HCT116 (cell line): Measurements from ENCODE around the gene FGGY. TPM values are rescaled to one million over a fixed set of nuclear protein-coding genes. Genes with fewer than 3 reads are reported as not detected.

Source experiments
- ATAC-seq: fragments of 200-7000 bp; cut with Tn5 transposase; 2 replicates; pipeline ENCODE4 v1.9.1; 2020; ENCODE audit warnings: mild to moderate bottlenecking, moderate library complexity
- BruUV-seq: library from RNA; stranded (reverse); fragments of 400-500 nt; replicated peaks from 2 replicates; lab custom pipeline; 2021; lab: Mats Ljungman, UMichigan
- CTCF ChIA-PET: fragments of 300-600 bp; sonication (Branson Sonifier 250); formaldehyde crosslinking; loops from one replicate; lab custom pipeline; 2021; ENCODE audit warnings: antibody characterized with exemption; lab: Charles Lee
- POLR2A ChIA-PET: fragments of 300-600, 350-600 bp; sonication (Branson Sonifier 250); formaldehyde crosslinking; loops from one replicate; lab custom pipeline; 2021; ENCODE audit warnings: antibody characterized with exemption; lab: Charles Lee
- RAD21 ChIA-PET, 2 experiments: fragments of 300-600 bp; sonication (Branson Sonifier 250); formaldehyde crosslinking; loops; one replicate each; lab custom pipeline; 2023; ENCODE audit warnings: low total read pairs in 2 of 2; ENCODE audit not compliant: uncharacterized antibody in 2 of 2, unreplicated experiment in 2 of 2, low non-redundant PET in 1 of 2; lab: Charles Lee
- DNase-seq: peaks from one replicate; pipeline ENCODE4 v3.0.0-alpha.2; 2010; ENCODE audit warnings: low read depth, low spot score
- H2AFZ ChIP-seq: fragments of 200-600 bp; shearing (Covaris generic), sonication (generic); 2 replicates; pipeline ENCODE4 v1.6.1; 2017; ENCODE audit warnings: low read depth, mixed run types, mixed read lengths, antibody characterized with exemption, low read length; ENCODE audit not compliant: poor library complexity, severe bottlenecking
- H3K27ac ChIP-seq: 2 replicates; pipeline ENCODE4 v1.5.1; 2012; ENCODE audit warnings: low read depth, low read length
- H3K27me3 ChIP-seq: fragments of 200-600 bp; sonication (generic); 2 replicates; pipeline ENCODE4 v1.6.1; 2016; ENCODE audit warnings: mixed run types, low read length, mixed read lengths; ENCODE audit not compliant: insufficient read depth
- H3K36me3 ChIP-seq, 2 experiments: fragments of 200-500 bp in 1 of 2; fragments of 200-600 bp in 1 of 2; sonication (Bioruptor generic) in 1 of 2; sonication (generic) in 1 of 2; 2 replicates each; pipeline versions ENCODE4 v1.5.1 to v1.6.1; 2014 to 2016; ENCODE audit warnings: low read length in 2 of 2, inconsistent platforms in 1 of 2, mixed read lengths in 1 of 2, mixed run types in 1 of 2; ENCODE audit not compliant: insufficient read depth in 2 of 2, control insufficient read depth in 1 of 2
- H3K4me1 ChIP-seq, 2 experiments: fragments of 200-600 bp in 1 of 2; sonication (generic) in 1 of 2; 2 replicates each; pipeline versions ENCODE4 v1.5.1 to v1.6.1; 2012 to 2017; ENCODE audit warnings: low read length in 2 of 2, inconsistent platforms in 1 of 2, mild to moderate bottlenecking in 1 of 2, mixed read lengths in 1 of 2, mixed run types in 1 of 2, moderate library complexity in 1 of 2; ENCODE audit not compliant: insufficient read depth in 2 of 2, control insufficient read depth in 1 of 2
- H3K4me2 ChIP-seq: fragments of 200-600 bp; sonication (generic); 2 replicates; pipeline ENCODE4 v1.6.1; 2017; ENCODE audit warnings: mixed run types, low read length, mixed read lengths
- H3K4me3 ChIP-seq, 2 experiments: fragments of 200-600 bp in 1 of 2; sonication (generic) in 1 of 2; replicated peaks in 1 of 2; 2 replicates each; pipeline ENCODE4 v1.5.1; 2011 to 2016; ENCODE audit warnings: low read length in 2 of 2, control low read depth in 1 of 2, low read depth in 1 of 2, mild to moderate bottlenecking in 1 of 2, mixed read lengths in 1 of 2, mixed run types in 1 of 2
- H3K79me2 ChIP-seq: fragments of 200-600 bp; sonication (generic); 2 replicates; pipeline ENCODE4 v1.6.1; 2017; ENCODE audit warnings: mild to moderate bottlenecking, mixed run types, low read length, moderate library complexity, mixed read lengths; ENCODE audit not compliant: insufficient read depth
- H3K9ac ChIP-seq: fragments of 200-600 bp; sonication (generic); 2 replicates; pipeline ENCODE4 v1.6.1; 2016; ENCODE audit warnings: low read length, mixed read lengths
- H3K9me2 ChIP-seq: fragments of 200-600 bp; sonication (generic), shearing (Covaris generic); 2 replicates; pipeline ENCODE4 v1.6.1; 2017; ENCODE audit warnings: mixed run types, mild to moderate bottlenecking, moderate library complexity; ENCODE audit not compliant: insufficient read depth
- H3K9me3 ChIP-seq, 2 experiments: fragments of 200-500 bp in 1 of 2; fragments of 200-600 bp in 1 of 2; sonication (Bioruptor generic) in 1 of 2; sonication (generic) in 1 of 2; 2 replicates each; pipeline ENCODE4 v1.6.1; 2014 to 2017; ENCODE audit warnings: low read length in 2 of 2, mixed read lengths in 2 of 2, inconsistent platforms in 1 of 2, low read depth in 1 of 2, mild to moderate bottlenecking in 1 of 2, mixed run types in 1 of 2, moderate library complexity in 1 of 2; ENCODE audit not compliant: control insufficient read depth in 1 of 2, insufficient read depth in 1 of 2
- H4K20me1 ChIP-seq: fragments of 200-600 bp; sonication (generic), shearing (Covaris generic); 2 replicates; pipeline ENCODE4 v1.6.1; 2017; ENCODE audit warnings: mixed run types, mild to moderate bottlenecking, moderate library complexity; ENCODE audit not compliant: insufficient read depth
- CEBPB ChIP-seq: IDR thresholded peaks from 2 replicates; pipeline ENCODE4 v1.6.1; 2012; ENCODE audit warnings: low read depth
- EGR1 ChIP-seq: IDR thresholded peaks from 2 replicates; pipeline ENCODE4 v1.6.1; 2012; ENCODE audit warnings: low read depth
- ELF1 ChIP-seq: IDR thresholded peaks from 2 replicates; pipeline ENCODE4 v1.6.1; 2012; ENCODE audit warnings: low read depth, borderline replicate concordance
- EZH2phosphoT487 ChIP-seq: fragments of 200-600 bp; IDR thresholded peaks from 2 replicates; pipeline ENCODE4 v1.6.1; 2018; ENCODE audit warnings: antibody characterized with exemption, borderline replicate concordance
- FOSL1 ChIP-seq: IDR thresholded peaks from 2 replicates; pipeline ENCODE4 v1.6.1; 2012; ENCODE audit warnings: low read depth
- JUND ChIP-seq: IDR thresholded peaks from 2 replicates; pipeline ENCODE4 v1.6.1; 2012
- POLR2A ChIP-seq: IDR thresholded peaks from 2 replicates; pipeline ENCODE4 v1.7.0; 2011; ENCODE audit warnings: borderline replicate concordance; ENCODE audit not compliant: insufficient read depth, insufficient read length; ENCODE audit errors: extremely low read depth
- POLR2AphosphoS5 ChIP-seq: IDR thresholded peaks from 2 replicates; pipeline ENCODE4 v1.6.1; 2011; ENCODE audit warnings: mild to moderate bottlenecking, low read depth, low read length, moderate library complexity
- RAD21 ChIP-seq: IDR thresholded peaks from 2 replicates; pipeline ENCODE4 v1.6.1; 2012; ENCODE audit warnings: low read depth, mild to moderate bottlenecking
- REST ChIP-seq: IDR thresholded peaks from 2 replicates; pipeline ENCODE4 v1.6.1; 2012; ENCODE audit warnings: low read depth
- SIN3A ChIP-seq: IDR thresholded peaks from 2 replicates; pipeline ENCODE4 v1.6.1; 2012; ENCODE audit warnings: low read depth
- SP1 ChIP-seq: IDR thresholded peaks from 2 replicates; pipeline ENCODE4 v1.6.1; 2012; ENCODE audit warnings: low read depth
- SRF ChIP-seq: IDR thresholded peaks from 2 replicates; pipeline ENCODE4 v1.6.1; 2012; ENCODE audit warnings: low read depth
- TCF7L2 ChIP-seq: IDR thresholded peaks from 2 replicates; pipeline ENCODE4 v1.7.0; 2011; ENCODE audit warnings: borderline replicate concordance, inconsistent platforms; ENCODE audit not compliant: insufficient read depth, insufficient read length; ENCODE audit errors: extremely low read depth
- YY1 ChIP-seq: IDR thresholded peaks from 2 replicates; pipeline ENCODE4 v1.6.1; 2011; ENCODE audit warnings: low read length, low read depth, moderate library complexity, mild to moderate bottlenecking; ENCODE audit not compliant: insufficient replicate concordance; ENCODE audit errors: extremely low read depth
- intact Hi-C: fragments of 100-400 bp; cut with micrococcal nuclease; formaldehyde crosslinking; loops from 2 replicates; pipeline ENCODE4 v1.10.0; 2022
- total RNA-seq: library from RNA; stranded (reverse); gene quantifications from one replicate; pipeline ENCODE4 v1.2.1, GENCODE V29; 2021; ENCODE audit not compliant: unreplicated experiment
- TF ChIP-seq, protein P1 (sequence below): IDR thresholded peaks from 2 replicates; pipeline ENCODE4 v1.6.1; 2012
- TF ChIP-seq, protein P2 (sequence below), 3 experiments: fragments of 200-600 bp in 1 of 3; sonication (generic) in 1 of 3; IDR thresholded peaks in 2 of 3; conservative IDR thresholded peaks in 1 of 3; 2 replicates each; pipeline ENCODE4 v1.5.1; 2012 to 2017; ENCODE audit warnings: low read depth in 2 of 3, low read length in 2 of 3, antibody characterized with exemption in 1 of 3, borderline replicate concordance in 1 of 3, control low read depth in 1 of 3, mild to moderate bottlenecking in 1 of 3, mixed read lengths in 1 of 3, mixed run types in 1 of 3, moderate library complexity in 1 of 3; ENCODE audit not compliant: insufficient read depth in 1 of 3

Gene FGGY
- total RNA-seq, 1 experiment from 2014 or later = 10.6 TPM

DNA sequence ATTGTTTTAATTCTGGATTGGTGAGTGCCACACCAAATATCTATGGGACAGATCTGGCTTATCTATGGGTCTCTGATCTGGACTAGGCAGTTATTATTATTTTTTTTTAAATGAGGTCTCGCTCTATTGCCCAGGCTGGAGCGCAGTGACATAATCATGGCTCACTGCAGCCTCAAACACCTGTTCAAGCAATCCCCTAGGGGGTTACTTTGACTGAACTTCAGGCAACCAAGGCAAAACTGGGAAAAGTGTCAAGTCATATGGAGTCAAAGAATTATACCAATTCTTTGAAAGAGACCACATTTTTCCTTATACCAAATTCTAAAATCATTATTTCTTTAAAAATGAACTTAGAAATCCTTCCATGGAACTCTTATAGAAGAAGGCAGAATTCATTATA is 388.8 kb downstream of the FGGY start:
- H4K20me1 ChIP-seq = no peaks in the 10 kb centered on the region
- H3K9me3 ChIP-seq = no peaks in the 10 kb centered on the region
- H3K27ac ChIP-seq = no peak overlapping the region
- H3K9me2 ChIP-seq = no peaks in the 10 kb centered on the region
- H3K4me2 ChIP-seq = no peak overlapping the region
- no peak for DNase-seq
- TF ChIP-seq YY1 = no peak
- TF ChIP-seq EZH2phosphoT487 = no peak
- no peak for TF ChIP-seq CEBPB
- TF ChIP-seq SIN3A = no peak
- TF ChIP-seq, protein P1, sequence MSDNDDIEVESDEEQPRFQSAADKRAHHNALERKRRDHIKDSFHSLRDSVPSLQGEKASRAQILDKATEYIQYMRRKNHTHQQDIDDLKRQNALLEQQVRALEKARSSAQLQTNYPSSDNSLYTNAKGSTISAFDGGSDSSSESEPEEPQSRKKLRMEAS = no peak
- TF ChIP-seq POLR2AphosphoS5 = no peak
- no peak for TF ChIP-seq REST
- TF ChIP-seq, protein P2, sequence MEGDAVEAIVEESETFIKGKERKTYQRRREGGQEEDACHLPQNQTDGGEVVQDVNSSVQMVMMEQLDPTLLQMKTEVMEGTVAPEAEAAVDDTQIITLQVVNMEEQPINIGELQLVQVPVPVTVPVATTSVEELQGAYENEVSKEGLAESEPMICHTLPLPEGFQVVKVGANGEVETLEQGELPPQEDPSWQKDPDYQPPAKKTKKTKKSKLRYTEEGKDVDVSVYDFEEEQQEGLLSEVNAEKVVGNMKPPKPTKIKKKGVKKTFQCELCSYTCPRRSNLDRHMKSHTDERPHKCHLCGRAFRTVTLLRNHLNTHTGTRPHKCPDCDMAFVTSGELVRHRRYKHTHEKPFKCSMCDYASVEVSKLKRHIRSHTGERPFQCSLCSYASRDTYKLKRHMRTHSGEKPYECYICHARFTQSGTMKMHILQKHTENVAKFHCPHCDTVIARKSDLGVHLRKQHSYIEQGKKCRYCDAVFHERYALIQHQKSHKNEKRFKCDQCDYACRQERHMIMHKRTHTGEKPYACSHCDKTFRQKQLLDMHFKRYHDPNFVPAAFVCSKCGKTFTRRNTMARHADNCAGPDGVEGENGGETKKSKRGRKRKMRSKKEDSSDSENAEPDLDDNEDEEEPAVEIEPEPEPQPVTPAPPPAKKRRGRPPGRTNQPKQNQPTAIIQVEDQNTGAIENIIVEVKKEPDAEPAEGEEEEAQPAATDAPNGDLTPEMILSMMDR (IDR thresholded peaks at IDR 0.05 in 2 of 3, conservative IDR thresholded peaks at IDR 0.05 in 1 of 3; ENCODE audit: borderline replicate concordance in 1 of 3, insufficient read depth in 1 of 3, low read depth in 2 of 3, low read length in 2 of 3) = no peak
- TF ChIP-seq TCF7L2 = no peak
- TF ChIP-seq SRF = no peak
- TF ChIP-seq EGR1 = no peak
- TF ChIP-seq SP1 = no peak
- TF ChIP-seq FOSL1 = no peak
- TF ChIP-seq RAD21 = no peak
- TF ChIP-seq JUND = no peak
- no peak for TF ChIP-seq POLR2A
- no peak for TF ChIP-seq ELF1
- TF ChIP-seq, all 23 proteins: peak for 0
- no TSS peak for BruUV-seq
- H3K9ac ChIP-seq = no peak overlapping the region
- no peaks in the 10 kb centered on the region for H3K4me1 ChIP-seq
- ChIA-PET RAD21 (no interaction called here), CTCF (no interaction called here), POLR2A (no interaction called here)
- H3K36me3 ChIP-seq = no peaks in the 10 kb centered on the region
- intact Hi-C loops = no loop called here
- no peak overlapping the region for H2AFZ ChIP-seq
- no peak overlapping the region for H3K4me3 ChIP-seq
- no peak for ATAC-seq
- H3K27me3 ChIP-seq = no peaks in the 10 kb centered on the region
- H3K79me2 ChIP-seq = no peaks in the 10 kb centered on the region
